ENCODE data around the gene IGSF11. TPM values are rescaled to one million over a fixed set of nuclear protein-coding genes. Genes with fewer than 3 reads are reported as not detected.
"Not testable (repeated sequence)": the region's sequence is repeated elsewhere in the genome, so short reads cannot be mapped to it uniquely, and the experiment has no call there.

IGSF11 gene
- total and polyA plus RNA-seq, 10 donors: 0.05 to 1.1 (median 0.31) TPM; not detected in 4

- no peaks in the 10 kb centered on the region for H3K4me1 ChIP-seq
- no peak overlapping the region for H3K4me3 ChIP-seq
- intact Hi-C loops (cut with DNase I; ENCODE audit: low total_unique reads): no loop called here
- no peaks in the 10 kb centered on the region for H3K27me3 ChIP-seq (replicated peaks in 1 of 7)
- no peak for DNase-seq
- H3K9me3 ChIP-seq: peaks cover 0 to 20% (median 17%) of the 10 kb centered on the region in 8 donors
- H3K36me3 ChIP-seq: no peaks in the 10 kb centered on the region
- no peak for TF ChIP-seq POLR2A (IDR thresholded peaks at IDR 0.05)
- no peak overlapping the region for H3K27ac ChIP-seq
These were observed 166.6 kb downstream of the IGSF11 start for GRCh38 chr3:118868051-118868450.

- no peak for DNase-seq
- Histone ChIP-seq H3K9me3 (no peaks in the 10 kb centered on the region), H3K27me3 (replicated peaks in 1 of 7) (no peaks in the 10 kb centered on the region), H3K4me1 (no peaks in the 10 kb centered on the region), H3K36me3 (no peaks in the 10 kb centered on the region), H3K4me3 (no peak overlapping the region), H3K27ac (no peak overlapping the region)
- intact Hi-C loops (cut with DNase I; ENCODE audit: low total_unique reads): no loop called here
- TF ChIP-seq POLR2AphosphoS5 (IDR thresholded peaks at IDR 0.05) (no peak), POLR2A (IDR thresholded peaks at IDR 0.05) (no peak), CTCF (IDR thresholded peaks at IDR 0.05 in 8 of 11, conservative IDR thresholded peaks at IDR 0.05 in 3 of 11) (no peak)
- WGBS, 5 donors: 27 to 50% (median 41%) methylated on average over 1 of the region's 1 CpG
These were observed 170.8 kb downstream of the IGSF11 start for GRCh38 chr3:118863731-118864322.

- Histone ChIP-seq H3K9me3 (peaks cover 0 to 15% (median 12%) of the 10 kb centered on the region in 8 donors), H3K4me3 (no peak overlapping the region), H3K27me3 (replicated peaks in 1 of 7) (no peaks in the 10 kb centered on the region), H3K36me3 (no peaks in the 10 kb centered on the region), H3K4me1 (no peaks in the 10 kb centered on the region), H3K27ac (no peak overlapping the region)
- TF ChIP-seq POLR2A (IDR thresholded peaks at IDR 0.05) (no peak), POLR2AphosphoS5 (IDR thresholded peaks at IDR 0.05) (no peak), CTCF (IDR thresholded peaks at IDR 0.05 in 8 of 11, conservative IDR thresholded peaks at IDR 0.05 in 3 of 11) (no peak)
- intact Hi-C loops (cut with DNase I; ENCODE audit: low total_unique reads): no loop called here
- 72 to 87% (median 82%) methylated on average over 1 of the region's 1 CpG for WGBS, 5 donors
- no peak for DNase-seq
These were observed 174.7 kb downstream of the IGSF11 start for GRCh38 chr3:118859950-118860349.

- H3K4me3 ChIP-seq: peak overlapping the region in 2 of 8 donors; percentile 6 to 51
- DNase-seq; H3K4me1 ChIP-seq; intact Hi-C loops (cut with DNase I; ENCODE audit: low total_unique reads); H3K36me3 ChIP-seq; H3K9me3 ChIP-seq; H3K27me3 ChIP-seq (replicated peaks in 1 of 7): not testable (repeated sequence)
- WGBS, 5 donors: 71 to 84% (median 77%) methylated on average over 12 of the region's 12 CpGs
- H3K27ac ChIP-seq: peak overlapping the region in 1 of 8 donors; percentile 13
These were observed 183.0 kb downstream of the IGSF11 start for GRCh38 chr3:118851466-118852193.

- TF ChIP-seq POLR2AphosphoS5 (IDR thresholded peaks at IDR 0.05) (no peak), POLR2A (IDR thresholded peaks at IDR 0.05) (no peak), CTCF (IDR thresholded peaks at IDR 0.05 in 8 of 11, conservative IDR thresholded peaks at IDR 0.05 in 3 of 11) (no peak)
- Histone ChIP-seq H3K27ac (no peak overlapping the region), H3K4me3 (no peak overlapping the region), H3K9me3 (peaks cover 0 to 9% (median 0%) of the 10 kb centered on the region in 8 donors), H3K4me1 (no peaks in the 10 kb centered on the region), H3K27me3 (replicated peaks in 1 of 7) (no peaks in the 10 kb centered on the region), H3K36me3 (no peaks in the 10 kb centered on the region)
- DNase-seq: no peak
- intact Hi-C loops (cut with DNase I; ENCODE audit: low total_unique reads): no loop called here
- 85 to 89% (median 89%) methylated on average over 10 of the region's 10 CpGs for WGBS, 5 donors
These were observed 184.0 kb downstream of the IGSF11 start for GRCh38 chr3:118850687-118851086.
